ENCODE data around the gene LRFN3.

LRFN3 gene

DNA sequence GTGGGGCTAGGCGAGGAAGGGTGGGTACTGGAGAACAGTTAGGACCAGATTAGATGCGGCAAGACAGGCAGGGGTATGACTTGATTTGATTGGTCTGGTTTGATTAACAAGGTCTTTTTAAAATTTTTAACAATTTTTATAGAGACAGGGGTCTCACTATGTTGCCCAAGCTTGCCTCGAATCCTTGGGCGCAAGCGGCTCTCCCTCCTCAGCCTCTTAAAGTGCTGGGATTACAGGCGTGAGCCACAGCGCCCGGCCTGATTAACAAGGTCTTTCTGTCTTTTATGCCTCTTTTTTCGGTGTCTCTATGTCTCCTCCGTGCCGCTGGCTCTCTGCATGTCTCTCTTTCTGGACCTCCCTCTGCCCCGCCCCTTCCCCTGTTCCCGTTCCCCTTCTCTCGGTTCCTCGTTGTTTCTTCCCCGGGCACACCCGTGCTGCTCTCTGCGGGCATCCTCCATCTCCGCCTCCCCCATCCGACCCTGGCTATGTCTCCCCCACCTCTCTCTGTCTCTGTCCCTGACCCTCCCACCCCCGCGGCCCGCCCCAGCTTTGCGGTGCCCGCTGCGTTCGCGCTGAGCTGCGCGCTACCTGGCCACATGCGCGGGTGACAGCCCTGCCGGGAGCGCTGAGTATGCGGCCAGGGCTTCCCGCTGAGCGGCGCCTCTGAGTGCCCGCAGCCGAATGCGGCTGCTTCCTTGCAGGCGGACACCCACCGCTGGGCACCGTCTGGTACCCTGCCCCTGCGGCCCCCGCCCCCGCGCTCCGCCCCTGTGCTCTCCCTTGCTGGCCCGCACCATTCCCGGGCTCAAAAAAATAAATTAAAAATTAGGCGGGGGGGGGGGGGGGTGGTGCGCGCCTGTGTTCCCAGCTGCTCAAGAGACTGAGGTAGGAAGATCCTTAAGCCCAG lies 50.7 kb downstream of the LRFN3 start:
- peak; percentile 45; the same call in 2 of the 3 replicates for ATAC-seq (ENCODE audit: insufficient read depth, low read depth)
- Histone ChIP-seq H3K27me3 (ENCODE audit: insufficient read depth, low read length, poor library complexity) (peaks cover 21% of the 10 kb centered on the region), H3K9me3 (ENCODE audit: insufficient read depth, low read length, severe bottlenecking) (no peaks in the 10 kb centered on the region), H2AFZ (ENCODE audit: low read depth, low read length) (no peak overlapping the region), H3K4me3 (ENCODE audit: low read depth in 1 of 2, low read length in 2 of 2) (no peak overlapping the region), H4K20me1 (ENCODE audit: insufficient read depth, low read length) (no peaks in the 10 kb centered on the region; the same call in 1 of the 2 replicates), H3K79me2 (ENCODE audit: insufficient read depth, low read length) (no peaks in the 10 kb centered on the region), H3K4me1 (ENCODE audit: insufficient read depth, low read length) (no peaks in the 10 kb centered on the region), H3K4me2 (ENCODE audit: insufficient read depth, low read length) (peak overlapping the region; percentile 22; the same call in 1 of the 2 replicates), H3K27ac (ENCODE audit: low read length) (no peak overlapping the region), H3K9ac (ENCODE audit: low read depth, low read length) (no peak overlapping the region), H3K36me3 (ENCODE audit: insufficient read depth, low read length) (no peaks in the 10 kb centered on the region)
- no peak for DNase-seq
- TF ChIP-seq, protein P1, sequence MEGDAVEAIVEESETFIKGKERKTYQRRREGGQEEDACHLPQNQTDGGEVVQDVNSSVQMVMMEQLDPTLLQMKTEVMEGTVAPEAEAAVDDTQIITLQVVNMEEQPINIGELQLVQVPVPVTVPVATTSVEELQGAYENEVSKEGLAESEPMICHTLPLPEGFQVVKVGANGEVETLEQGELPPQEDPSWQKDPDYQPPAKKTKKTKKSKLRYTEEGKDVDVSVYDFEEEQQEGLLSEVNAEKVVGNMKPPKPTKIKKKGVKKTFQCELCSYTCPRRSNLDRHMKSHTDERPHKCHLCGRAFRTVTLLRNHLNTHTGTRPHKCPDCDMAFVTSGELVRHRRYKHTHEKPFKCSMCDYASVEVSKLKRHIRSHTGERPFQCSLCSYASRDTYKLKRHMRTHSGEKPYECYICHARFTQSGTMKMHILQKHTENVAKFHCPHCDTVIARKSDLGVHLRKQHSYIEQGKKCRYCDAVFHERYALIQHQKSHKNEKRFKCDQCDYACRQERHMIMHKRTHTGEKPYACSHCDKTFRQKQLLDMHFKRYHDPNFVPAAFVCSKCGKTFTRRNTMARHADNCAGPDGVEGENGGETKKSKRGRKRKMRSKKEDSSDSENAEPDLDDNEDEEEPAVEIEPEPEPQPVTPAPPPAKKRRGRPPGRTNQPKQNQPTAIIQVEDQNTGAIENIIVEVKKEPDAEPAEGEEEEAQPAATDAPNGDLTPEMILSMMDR (IDR thresholded peaks at IDR 0.05; ENCODE audit: borderline replicate concordance, extremely low read depth, low read length, poor library complexity, severe bottlenecking), result no peak
- TF ChIP-seq EZH2 (IDR thresholded peaks at IDR 0.05; ENCODE audit: borderline replicate concordance, low read depth, low read length, severe bottlenecking), result no peak

DNA sequence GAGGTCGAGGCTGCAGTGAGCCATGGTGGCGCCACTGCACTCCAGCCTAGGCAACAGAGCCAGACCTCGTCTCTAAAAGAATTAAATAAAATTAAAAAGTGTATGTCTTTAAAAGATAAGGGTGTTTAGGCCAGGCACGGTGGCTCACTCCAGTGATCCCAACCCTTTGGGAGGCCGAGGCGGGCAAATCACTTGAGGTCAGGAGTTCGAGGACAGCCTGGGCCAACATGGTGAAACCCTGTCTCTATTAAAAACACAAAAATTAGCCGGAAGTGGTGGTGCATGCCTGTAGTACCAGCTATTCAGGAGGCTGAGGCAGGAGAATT lies 51.4 kb downstream of the LRFN3 start:
- Histone ChIP-seq H3K27ac (ENCODE audit: low read length) (no peak overlapping the region), H3K79me2 (ENCODE audit: insufficient read depth, low read length) (no peaks in the 10 kb centered on the region), H4K20me1 (ENCODE audit: insufficient read depth, low read length) (no peaks in the 10 kb centered on the region; the same call in 1 of the 2 replicates), H3K27me3 (ENCODE audit: insufficient read depth, low read length, poor library complexity) (peaks cover 21% of the 10 kb centered on the region), H2AFZ (ENCODE audit: low read depth, low read length) (no peak overlapping the region), H3K36me3 (ENCODE audit: insufficient read depth, low read length) (no peaks in the 10 kb centered on the region), H3K9ac (ENCODE audit: low read depth, low read length) (no peak overlapping the region), H3K9me3 (ENCODE audit: insufficient read depth, low read length, severe bottlenecking) (no peaks in the 10 kb centered on the region), H3K4me3 (ENCODE audit: low read depth in 1 of 2, low read length in 2 of 2) (no peak overlapping the region), H3K4me2 (ENCODE audit: insufficient read depth, low read length) (no peak overlapping the region), H3K4me1 (ENCODE audit: insufficient read depth, low read length) (no peaks in the 10 kb centered on the region)
- DNase-seq (no peak), ATAC-seq (ENCODE audit: insufficient read depth, low read depth) (no peak)
- TF ChIP-seq, protein P1 (IDR thresholded peaks at IDR 0.05; ENCODE audit: borderline replicate concordance, extremely low read depth, low read length, poor library complexity, severe bottlenecking), result no peak
- no peak for TF ChIP-seq EZH2 (IDR thresholded peaks at IDR 0.05; ENCODE audit: borderline replicate concordance, low read depth, low read length, severe bottlenecking)

DNA sequence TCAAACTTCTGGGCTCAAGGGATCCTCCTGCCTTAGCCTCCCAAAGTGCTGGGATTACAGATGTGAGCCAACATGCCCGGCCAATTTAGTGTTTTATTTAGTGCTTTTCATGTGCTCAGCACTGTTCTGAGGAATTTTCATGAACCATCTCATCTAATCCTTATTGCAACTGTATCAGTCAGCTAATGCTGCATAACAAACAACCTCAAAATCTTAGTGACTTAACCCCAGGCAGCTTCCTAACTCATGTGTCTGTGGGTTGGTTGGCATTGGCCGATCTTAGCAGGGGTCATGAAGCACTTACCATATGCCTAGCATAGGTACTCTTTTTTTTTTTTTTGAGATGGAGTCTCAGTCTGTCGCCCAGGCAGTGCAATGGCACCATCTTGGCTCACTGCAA lies 52.6 kb downstream of the LRFN3 start:
- DNase-seq (no peak), ATAC-seq (ENCODE audit: insufficient read depth, low read depth) (no peak)
- H3K79me2 ChIP-seq (ENCODE audit: insufficient read depth, low read length), result no peaks in the 10 kb centered on the region
- TF ChIP-seq EZH2 (IDR thresholded peaks at IDR 0.05; ENCODE audit: borderline replicate concordance, low read depth, low read length, severe bottlenecking), result no peak
- TF ChIP-seq, protein P1 (IDR thresholded peaks at IDR 0.05; ENCODE audit: borderline replicate concordance, extremely low read depth, low read length, poor library complexity, severe bottlenecking), result no peak
- no peaks in the 10 kb centered on the region; the same call in 1 of the 2 replicates for H4K20me1 ChIP-seq (ENCODE audit: insufficient read depth, low read length)
- H3K36me3 ChIP-seq (ENCODE audit: insufficient read depth, low read length), result no peaks in the 10 kb centered on the region
- H3K9me3 ChIP-seq (ENCODE audit: insufficient read depth, low read length, severe bottlenecking), result no peaks in the 10 kb centered on the region
- H3K4me2 ChIP-seq (ENCODE audit: insufficient read depth, low read length), result no peak overlapping the region
- peaks cover 21% of the 10 kb centered on the region for H3K27me3 ChIP-seq (ENCODE audit: insufficient read depth, low read length, poor library complexity)
- no peak overlapping the region for H3K4me3 ChIP-seq (ENCODE audit: low read depth in 1 of 2, low read length in 2 of 2)
- H3K4me1 ChIP-seq (ENCODE audit: insufficient read depth, low read length), result no peaks in the 10 kb centered on the region
- no peak overlapping the region for H2AFZ ChIP-seq (ENCODE audit: low read depth, low read length)
- H3K27ac ChIP-seq (ENCODE audit: low read length), result no peak overlapping the region
- no peak overlapping the region for H3K9ac ChIP-seq (ENCODE audit: low read depth, low read length)

Measured in DND-41 (cell line).